ENCODE measurements around the gene OR2T6.
"Not testable (repeated sequence)": the region's sequence is repeated elsewhere in the genome, so short reads cannot be mapped to it uniquely, and the experiment has no call there.

Gene OR2T6, protein sequence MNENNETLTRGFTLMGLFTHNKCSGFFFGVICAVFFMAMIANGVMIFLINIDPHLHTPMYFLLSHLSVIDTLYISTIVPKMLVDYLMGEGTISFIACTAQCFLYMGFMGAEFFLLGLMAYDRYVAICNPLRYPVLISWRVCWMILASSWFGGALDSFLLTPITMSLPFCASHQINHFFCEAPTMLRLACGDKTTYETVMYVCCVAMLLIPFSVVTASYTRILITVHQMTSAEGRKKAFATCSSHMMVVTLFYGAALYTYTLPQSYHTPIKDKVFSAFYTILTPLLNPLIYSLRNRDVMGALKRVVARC

DNA sequence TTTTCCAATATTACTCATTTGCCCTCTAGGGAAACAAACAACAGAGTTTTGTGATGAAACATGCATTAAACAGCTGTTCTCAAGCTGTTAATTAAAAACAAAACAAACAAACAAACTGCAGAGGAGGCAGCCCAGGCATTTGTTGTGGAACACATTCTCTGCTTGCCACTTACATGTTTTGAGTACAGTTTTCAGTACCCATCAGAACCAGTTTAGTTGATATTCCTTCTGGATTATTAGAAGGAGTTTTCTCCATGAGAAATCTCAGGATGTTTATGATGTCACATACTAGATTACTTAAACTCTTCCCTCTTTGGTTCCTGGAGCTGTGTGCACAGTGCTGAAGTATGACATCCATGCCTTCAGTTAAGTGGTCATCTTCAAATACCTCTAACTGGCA is at the start of gene OR2T6:
Gene OR2T6 (plus strand): TSS at position 301 of the 400 bp plus-strand sequence. CDS start 11,863 bp downstream, outside the sequence.
- no peak for DNase-seq (ENCODE audit: low spot score)

DNA sequence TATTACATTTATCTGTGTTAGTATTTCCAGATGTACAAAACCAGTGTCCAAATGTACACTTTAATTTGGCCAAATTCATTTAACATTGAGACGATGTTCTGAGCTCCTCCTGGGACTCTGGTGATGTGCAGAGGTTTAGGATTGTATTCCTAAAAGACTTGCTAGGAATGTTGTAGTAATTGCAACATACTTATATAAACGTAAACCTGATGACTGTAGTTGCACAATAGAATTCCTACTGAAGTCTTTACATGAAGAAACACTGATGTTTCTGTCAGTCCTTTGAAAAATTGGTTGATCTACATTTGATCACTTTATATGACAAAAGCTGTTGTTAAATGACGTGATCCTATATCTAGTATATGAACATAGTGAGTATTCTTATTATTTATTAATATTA is 32.1 kb upstream of the OR2T6 start:
- no peak for DNase-seq (ENCODE audit: low spot score)

DNA sequence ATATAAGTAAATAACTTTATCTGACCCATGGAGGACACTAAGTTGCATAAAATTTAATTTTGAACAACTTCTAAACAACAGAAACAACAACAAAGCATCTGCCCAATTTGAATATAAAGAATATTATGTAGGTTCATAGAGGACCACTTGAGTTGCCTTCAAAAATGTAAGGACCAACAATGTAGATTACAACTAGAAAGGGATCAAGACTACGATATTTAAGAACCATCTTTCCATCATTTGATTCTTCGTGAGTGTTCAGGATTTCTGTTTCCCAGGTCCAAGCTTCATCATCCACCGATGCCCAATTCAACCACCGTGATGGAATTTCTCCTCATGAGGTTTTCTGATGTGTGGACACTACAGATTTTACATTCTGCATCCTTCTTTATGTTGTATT is 27.1 kb upstream of the OR2T6 start, which contains the start of gene OR14C36:
Gene OR14C36 (plus strand): TSS at position 301 of the 400 bp plus-strand sequence. CDS start 0 bp downstream, at position 301.
- no peak for DNase-seq (ENCODE audit: low spot score)

DNA sequence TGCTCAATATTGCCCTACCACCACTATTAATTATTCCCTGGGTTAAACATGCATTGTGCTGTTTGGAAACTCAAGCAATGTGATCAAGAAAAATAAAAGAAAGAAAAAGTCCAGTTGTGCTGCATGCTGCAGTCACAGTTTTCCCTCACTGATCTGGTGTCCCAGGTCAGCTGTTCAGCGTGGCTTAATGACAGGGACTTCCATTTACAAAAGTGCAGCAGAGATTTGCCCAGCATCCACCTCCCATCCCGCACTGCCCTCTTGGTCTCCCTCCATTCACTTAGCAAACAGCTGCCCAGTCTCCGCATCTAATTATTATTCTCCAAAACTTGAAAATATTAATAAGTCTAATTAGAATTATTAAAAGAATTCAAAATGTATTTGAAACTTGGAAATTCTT is 16.1 kb upstream of the OR2T6 start:
- DNase-seq (ENCODE audit: low spot score): no peak

DNA sequence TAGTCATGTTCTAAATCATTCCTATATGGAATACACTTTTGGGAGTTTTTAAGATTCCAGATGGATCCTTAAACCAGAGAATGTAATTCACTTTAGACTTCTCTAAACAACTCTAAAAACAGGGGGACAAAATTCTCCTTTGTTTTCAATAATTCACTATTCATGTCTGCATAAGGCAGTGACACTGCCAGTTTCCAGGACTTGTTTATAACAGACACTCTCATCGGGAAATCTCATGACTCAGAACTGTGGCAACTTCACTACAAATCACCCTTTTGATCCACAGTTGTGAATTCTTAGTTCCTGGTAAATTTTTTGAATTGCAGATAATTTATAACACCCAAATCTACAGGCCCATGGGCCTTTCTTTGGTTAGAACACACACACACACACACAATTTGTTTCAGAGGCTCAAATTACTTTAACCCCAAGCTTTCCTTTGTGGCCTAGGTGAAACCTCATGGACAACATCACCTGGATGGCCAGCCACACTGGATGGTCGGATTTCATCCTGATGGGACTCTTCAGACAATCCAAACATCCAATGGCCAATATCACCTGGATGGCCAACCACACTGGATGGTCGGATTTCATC is 14.3 kb upstream of the OR2T6 start, which contains the start of gene OR2T4:
Gene OR2T4 (plus strand): TSS at position 545 of the 595 bp plus-strand sequence. CDS start 0 bp downstream, at position 545.
- DNase-seq (ENCODE audit: low spot score): no peak

DNA sequence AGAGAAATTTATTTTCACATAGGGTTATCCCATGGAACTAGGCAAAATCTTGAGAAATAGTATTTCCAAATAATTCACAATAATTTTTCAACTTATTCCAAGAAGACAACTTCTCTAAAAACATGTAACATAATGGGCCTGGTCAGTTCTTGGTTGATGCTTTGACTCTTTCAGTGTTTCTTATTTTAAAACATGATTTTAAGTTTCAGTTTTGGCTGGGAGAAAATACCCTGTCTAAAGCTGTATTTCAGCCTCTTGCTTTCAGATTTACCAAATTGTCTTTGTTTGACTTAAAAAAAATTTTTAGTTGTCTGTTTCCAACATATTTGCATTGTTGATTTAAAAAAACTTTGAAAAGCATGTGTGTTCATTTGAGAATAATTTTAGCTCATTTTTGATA is 8.9 kb upstream of the OR2T6 start:
- no peak for DNase-seq (ENCODE audit: low spot score)

DNA sequence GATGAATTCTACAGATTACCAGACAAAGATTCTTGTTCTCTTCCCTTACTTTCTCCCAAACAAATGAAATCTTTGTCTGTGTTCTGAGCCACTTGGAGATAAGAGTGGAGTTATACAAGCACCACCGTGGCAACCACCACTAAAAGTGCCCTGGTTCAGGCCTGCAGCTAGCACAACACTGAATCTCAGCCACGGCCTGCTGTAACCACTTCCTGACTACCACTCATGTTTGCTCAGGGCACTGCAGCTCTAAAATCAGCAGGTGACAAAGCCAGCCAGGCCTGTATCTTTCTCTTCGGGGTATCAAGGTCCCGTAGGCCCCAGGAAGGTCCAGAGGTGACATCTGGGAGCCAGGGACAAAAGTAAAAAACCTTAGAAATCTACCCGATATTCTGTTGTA is 3.2 kb upstream of the OR2T6 start:
- DNase-seq (ENCODE audit: low spot score): no peak

DNA sequence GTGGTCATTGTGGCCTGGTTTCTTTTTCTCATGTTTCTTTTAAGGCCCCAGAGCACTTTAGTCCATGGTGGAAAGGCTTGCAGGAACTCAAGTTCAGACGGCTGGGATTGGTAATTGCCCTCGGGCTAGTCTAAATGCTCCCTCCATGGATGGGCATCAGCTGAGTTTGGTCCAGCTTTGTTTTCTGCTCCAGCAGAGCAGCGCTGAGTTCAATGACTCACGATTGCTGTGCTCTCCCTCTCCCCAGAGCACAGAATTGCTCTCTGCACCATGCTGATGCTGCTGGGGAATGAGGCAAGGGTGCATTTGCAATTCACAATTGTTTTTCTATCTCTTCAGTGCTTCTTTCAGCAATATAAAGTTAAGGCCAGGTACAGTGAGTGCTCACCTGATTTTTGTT is 1.8 kb upstream of the OR2T6 start:
- DNase-seq (ENCODE audit: low spot score): no peak

DNA sequence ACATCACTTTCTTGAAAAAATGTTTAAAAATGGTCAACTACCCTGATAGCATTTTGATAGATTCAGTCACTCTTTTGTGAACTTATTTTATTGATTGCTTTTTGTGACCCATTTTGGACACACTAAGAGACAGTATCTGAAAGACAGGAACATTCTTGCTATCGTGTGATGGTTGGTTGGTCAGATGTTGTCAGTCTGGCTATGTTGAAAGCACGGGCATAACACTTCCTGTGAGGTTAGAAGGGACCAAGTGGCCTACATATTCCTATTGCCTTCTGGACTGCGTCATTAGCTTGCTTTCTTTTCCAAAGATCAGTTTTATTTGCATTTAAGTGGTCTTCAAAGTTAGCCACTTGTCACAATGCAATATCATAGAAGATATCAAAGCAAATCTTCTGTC is 1.4 kb downstream of the OR2T6 start:
- DNase-seq (ENCODE audit: low spot score): no peak

DNA sequence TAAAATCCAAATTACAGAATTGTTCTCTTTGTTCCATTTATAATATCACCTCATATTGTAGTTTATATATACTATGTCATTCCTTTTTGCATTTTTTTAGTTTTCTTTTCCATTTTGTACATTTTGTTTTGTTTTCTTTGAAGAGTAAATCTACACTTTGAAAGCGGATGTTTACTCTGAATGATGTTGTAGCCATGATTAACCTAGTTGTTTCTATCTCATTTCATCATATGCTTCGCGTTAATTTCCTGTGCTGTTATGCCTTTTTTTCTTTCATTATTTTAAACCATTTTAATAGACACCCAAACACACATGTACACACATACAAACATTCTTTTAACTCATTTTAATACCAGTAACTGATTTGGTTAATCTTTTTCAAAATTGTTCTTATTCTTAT is 5.3 kb downstream of the OR2T6 start:
- DNase-seq (ENCODE audit: low spot score): no peak

DNA sequence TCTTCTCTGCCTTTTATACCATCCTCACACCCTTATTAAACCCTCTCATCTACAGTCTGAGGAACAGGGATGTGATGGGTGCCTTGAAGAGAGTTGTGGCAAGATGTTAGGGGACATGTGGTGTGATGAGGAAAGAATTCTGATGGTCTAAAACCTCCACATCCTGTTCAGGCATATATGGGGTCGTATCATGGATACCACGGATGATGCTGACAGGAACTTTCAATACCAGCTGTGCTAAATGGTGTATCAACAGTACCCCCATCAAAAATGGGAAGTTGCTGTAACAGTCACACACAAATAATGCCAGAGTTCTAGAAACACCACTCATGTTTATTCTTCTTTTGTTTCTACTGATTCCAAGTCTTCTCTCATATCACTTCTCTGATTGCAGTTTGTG is 12.9 kb downstream of the OR2T6 start:
- DNase-seq (ENCODE audit: low spot score): no peak

DNA sequence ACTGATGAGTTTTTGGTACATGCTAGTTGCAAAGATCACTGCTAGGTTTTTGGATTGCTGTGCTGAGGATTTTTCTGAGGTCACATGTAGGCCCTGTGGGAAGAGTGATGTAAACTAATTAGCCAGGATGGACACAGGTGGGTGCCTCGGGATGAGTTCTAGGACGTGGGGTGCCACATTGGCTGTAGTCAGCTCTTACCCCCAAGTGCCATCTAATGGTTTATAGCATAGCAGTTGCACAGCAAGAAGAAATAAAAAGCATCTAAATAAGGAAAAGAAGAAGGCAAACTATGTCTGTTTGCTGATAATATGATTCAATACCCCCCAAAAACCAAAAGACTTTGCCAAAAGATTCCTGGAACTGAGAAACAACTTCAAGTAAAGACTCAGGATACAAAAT is 17.5 kb downstream of the OR2T6 start:
- DNase-seq (ENCODE audit: low spot score): no peak

DNA sequence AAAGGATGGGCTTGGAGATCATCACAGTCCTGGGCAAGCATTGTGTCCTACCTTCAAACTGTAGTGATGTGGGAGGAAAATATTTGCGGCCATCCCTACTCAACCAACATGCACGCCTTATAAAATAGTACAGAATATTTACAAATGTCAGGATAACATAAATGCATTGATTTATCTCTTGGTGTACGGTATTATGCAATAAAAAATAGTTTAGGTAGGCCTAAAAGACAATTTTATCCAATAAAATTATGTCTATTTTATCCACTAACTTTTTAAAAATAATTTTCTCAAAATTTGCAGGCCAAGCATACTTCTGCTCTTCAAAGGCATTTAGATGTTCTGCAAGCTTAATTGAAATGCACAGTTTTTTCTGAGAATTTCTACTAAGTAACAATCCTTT is 27.2 kb downstream of the OR2T6 start, which contains the start of gene OR2T1:
Gene OR2T1 (plus strand): TSS at position 301 of the 400 bp plus-strand sequence. CDS start 3,100 bp downstream, outside the sequence.
- no peak for DNase-seq (ENCODE audit: low spot score)

DNA sequence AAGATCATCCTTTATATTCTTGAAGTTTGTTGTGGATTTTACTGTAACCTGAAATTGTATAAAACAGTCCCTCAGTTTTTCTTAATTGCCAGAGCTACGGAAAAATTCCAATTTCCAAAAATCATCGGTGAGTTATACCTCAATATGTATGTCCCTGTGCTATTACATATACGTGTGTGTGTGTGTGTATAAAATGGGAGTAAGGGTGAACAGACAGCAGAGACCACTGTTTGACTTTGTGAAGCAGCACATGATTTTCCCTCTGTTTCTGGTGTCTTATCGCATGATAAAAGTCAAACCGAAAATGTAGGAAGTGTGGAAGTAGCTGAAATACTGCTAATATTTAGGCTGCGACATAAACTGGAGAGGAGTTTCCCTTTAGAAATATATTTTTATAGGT is 28.5 kb downstream of the OR2T6 start:
- peak; percentile 11 for DNase-seq (ENCODE audit: low spot score)

DNA sequence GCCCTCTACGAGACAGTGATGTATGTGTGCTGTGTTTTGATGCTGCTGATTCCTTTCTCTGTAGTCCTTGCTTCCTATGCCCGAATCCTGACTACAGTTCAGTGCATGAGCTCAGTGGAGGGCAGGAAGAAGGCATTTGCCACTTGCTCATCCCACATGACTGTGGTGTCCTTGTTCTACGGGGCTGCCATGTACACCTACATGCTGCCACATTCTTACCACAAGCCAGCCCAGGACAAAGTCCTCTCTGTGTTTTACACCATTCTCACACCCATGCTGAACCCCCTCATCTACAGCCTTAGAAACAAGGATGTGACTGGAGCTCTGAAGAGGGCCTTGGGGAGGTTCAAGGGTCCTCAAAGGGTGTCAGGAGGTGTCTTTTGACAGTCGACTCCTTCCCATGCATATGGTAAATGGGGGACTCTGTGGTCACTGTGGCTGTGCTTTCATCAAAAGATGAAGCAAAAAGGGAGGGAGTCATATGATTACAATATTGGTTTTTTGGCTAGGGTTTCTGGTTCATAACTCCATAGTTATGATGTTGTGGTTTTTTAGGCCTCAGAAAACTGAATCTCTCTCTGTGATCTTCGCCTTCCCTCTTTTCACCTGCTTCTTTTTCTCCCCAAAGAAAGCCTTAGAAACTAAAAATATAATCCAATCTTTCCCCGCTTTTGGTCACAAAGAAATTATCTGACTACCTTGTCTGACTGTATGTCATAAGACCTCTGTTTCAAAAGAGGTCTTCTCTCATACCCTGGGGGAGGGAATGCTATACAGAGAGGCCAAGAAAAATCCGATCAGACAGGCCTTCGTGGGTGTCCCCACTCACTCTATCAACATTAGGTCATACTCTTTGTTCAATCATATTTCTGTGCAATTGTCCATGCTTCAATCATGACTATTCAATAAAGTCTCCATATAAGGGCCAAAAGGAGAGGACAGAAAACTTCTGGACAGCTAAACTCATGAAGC is 31.5 kb downstream of the OR2T6 start:
- no peak for DNase-seq (ENCODE audit: low spot score)

DNA sequence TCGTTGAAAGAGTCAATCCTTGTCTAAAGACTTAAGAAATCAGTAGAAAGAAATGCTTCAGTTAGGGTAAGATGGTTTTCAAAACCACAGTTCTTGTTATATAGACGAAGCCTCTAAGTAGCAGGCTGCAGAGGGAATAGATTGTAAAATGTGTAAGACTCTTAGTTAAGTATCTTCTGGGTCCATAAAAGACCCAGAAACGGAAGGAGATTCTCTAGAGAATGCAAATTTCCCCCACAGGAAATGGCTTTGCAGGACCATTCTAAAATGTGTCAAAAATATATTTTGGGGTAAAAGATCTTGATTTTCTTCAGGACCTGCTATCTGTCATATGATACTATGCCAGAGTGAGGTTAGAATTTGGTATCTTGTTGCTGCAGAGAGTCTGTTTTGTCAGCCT is 40.7 kb downstream of the OR2T6 start:
- no peak for DNase-seq (ENCODE audit: low spot score)

DNA sequence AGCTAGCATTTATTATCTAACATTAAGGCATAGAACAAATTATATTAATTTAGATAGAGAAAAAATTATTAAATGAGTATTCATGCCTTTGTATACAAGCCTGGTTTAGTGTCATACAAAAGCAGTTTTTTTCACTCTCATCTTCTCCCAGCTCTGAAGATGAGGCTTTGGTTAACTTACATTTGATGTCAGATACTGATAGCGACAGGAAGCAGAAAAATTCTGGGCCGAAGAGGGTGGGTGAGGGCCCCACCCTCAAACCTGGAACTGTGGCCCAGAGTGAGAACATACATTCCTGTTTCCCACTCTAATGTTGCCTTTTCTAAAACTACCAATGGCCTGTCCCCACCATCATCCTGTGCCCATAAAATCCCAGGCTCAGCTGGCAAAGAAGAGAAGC is 42.3 kb downstream of the OR2T6 start:
- DNase-seq (ENCODE audit: low spot score): no peak

DNA sequence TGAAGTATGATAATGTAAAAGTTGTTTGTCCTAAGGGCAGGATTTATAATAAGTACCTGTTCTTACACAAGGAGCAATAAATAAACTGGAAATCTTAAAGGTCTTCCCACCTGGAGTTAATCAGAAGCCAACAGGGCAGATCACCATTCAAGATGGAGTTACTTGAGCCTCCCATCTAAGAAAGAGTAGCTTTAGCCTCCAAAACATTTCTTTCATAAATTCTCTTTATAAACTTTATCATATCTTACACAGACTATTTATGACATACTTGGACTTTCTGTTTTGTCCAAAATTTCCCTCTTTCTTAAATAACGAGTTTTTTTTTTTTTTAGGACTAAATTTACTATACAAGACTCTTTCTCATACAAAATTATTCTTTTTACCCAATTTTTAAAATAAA is 45.8 kb downstream of the OR2T6 start:
- no peak for DNase-seq (ENCODE audit: low spot score)

DNA sequence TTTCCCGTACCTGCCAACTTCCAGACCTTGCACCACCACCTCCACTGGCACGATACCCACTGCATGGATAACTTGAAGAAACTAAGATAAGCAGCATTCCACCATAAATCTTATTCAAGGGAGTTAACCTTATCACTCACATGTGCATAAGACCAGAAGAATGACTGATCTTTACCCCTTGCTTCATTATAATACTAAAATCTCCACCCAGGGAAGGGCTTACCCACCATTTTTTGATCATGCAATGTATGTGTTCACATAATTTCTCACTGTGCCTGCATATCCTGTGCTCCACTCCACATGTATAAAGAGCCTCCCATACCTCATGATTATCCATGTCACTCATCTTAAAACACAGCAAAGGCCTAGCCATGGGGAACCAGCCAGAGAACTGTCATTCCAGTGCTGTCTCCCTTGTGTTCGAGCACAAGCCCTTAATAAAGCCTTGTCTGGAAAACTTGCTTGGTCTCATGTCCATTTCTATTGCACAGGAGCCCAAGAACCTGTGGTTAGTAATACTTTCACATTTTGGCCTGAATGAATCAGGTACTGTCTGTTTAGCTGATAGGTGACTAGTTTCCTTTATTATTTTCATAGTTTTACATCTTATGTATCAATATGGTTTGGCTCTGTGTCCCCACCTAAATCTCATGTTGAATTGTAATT is 52.1 kb downstream of the OR2T6 start:
- DNase-seq (ENCODE audit: low spot score): not testable (repeated sequence)

DNA sequence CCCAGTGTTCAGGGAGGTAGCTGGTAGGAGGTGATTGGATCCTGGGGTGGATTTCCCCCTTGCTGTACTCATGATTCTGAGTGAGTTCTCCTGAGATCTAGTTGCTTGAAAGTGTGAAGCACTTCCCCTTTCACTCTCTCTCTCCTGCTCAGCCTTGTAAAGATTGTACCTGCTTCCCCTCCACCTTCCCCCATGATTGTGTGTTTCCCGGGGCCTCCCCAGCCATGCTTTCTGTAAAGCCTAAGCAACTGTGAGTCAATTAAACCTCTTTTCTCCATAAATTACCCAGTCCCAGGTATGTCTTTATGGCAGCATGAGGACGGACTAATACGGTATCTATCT is 52.6 kb downstream of the OR2T6 start:
- not testable (repeated sequence) for DNase-seq (ENCODE audit: low spot score)

DNA sequence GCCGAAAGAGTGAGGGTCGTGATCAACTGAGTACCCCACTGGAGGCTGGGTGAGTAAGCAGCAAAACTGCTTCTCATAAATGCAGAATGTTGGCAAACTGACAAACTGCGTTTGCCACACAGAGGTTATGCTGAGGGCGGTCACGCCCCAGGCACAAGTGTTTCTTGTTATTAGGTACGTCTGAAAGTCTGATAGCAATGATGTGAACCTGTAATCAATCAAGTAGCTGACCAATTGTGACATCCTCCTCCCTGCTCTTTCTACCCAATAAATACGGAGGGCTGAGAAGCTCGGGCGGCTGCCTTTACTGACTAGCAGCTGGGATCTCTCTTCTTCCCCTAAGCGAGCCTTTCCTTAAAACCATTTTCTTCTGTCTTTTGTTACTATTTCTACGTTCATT is 56.1 kb downstream of the OR2T6 start:
- not testable (repeated sequence) for DNase-seq (ENCODE audit: low spot score)

DNA sequence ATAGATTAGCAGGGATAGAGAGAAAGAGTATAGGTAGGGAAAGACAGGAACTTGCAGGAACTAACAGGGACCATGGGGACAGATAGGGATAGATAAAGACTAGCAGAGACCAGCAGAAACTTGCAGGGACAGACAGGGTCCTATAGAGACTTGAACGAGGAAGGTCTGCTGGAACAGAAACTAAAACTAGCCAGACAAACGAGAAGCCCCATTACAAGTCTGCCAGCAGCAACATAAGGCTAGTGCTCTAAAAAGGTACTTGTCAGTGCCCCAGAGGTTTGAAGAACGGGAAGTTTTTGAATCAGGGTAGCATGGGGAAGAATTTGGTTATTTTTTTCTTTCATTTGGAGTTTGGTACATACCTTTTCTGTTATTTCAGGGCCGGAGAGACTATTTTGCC is 56.7 kb downstream of the OR2T6 start:
- DNase-seq (ENCODE audit: low spot score): not testable (repeated sequence)

Measured in AG08396 (cell line).